ENCODE results near the gene MMP11. TPM values are rescaled to one million over a fixed set of nuclear protein-coding genes. Genes with fewer than 3 reads are reported as not detected.

Gene MMP11
- total and polyA plus RNA-seq, 2 of the 4 experiments (the other 2 are of a cell fraction), result 2.2 to 6.0 TPM

DNA sequence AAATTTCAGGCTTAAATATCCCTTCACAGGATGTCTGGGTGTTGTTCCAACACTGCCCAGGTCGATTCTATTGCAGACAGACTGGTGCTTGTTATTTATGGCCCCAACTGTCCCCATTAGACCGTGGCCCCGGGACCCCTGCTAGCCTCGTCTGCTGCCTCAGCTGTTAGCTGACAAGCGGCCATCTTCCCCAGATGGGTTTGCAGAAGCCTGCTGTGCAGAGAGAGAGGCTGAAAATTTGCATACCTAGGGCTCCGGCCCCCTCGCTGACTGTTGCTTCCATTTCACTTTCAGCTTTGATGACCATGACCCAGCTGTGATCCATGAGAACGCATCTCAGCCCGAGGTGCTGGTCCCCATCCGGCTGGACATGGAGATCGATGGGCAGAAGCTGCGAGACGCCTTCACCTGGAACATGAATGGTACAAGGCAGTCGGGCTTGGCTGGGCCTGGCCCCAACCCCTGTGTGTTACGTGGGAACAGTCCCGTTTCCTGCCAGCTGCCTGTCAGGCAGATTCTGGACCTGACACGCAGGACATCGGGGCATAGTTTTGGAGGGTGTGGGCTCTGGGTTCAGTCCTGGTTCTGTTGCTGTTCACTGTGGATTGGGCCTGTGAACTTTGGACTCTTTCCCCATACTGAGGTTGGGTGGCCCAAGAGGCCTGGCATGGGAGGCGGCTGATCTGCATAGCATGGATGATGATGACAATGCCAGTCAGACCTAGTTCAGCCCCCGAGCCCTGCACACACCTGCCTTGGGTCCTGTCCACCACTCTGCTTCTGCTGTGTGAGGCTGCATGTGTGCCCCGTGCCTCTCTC, 30.6 kb downstream of the MMP11 start:
- no peak overlapping the region for H3K4me2 ChIP-seq (ENCODE audit: low read depth, low read length)
- H3K4me1 ChIP-seq (ENCODE audit: control insufficient read depth, insufficient read depth, low read length), result no peaks in the 10 kb centered on the region
- no peak overlapping the region for H4K8ac ChIP-seq (ENCODE audit: low read depth in 2 of 2, low read length in 2 of 2)
- 81% methylated on average over 12 of the region's 21 CpGs; no CpG with 5 or more reads in 1 of the 2 experiments for WGBS, 2 experiments (ENCODE audit: extremely low coverage in 2 of 2, insufficient read length in 1 of 2)
- H4K20me1 ChIP-seq (ENCODE audit: insufficient read depth, low read length), result no peaks in the 10 kb centered on the region; the same call in 1 of the 2 replicates
- H4K5ac ChIP-seq (ENCODE audit: low read depth, low read length), result no peak overlapping the region
- intact Hi-C loops (cut with micrococcal nuclease) (no loop called here), in situ Hi-C loops (cut with MboI; ENCODE audit: low sequenced_read_pairs) (no loop called here), dilution Hi-C loops (cut with HindIII; ENCODE audit: low sequenced_read_pairs, unreplicated experiment) (no loop called here)
- H2BK120ac ChIP-seq (ENCODE audit: low read depth, low read length), result no peak overlapping the region
- H3K18ac ChIP-seq (ENCODE audit: low read depth, low read length), result no peak overlapping the region
- TF ChIP-seq MAZ (IDR thresholded peaks at IDR 0.05; ENCODE audit: borderline replicate concordance, low read depth, low read length), result no peak
- ChIA-PET CTCF (no interaction called here), POLR2A (ENCODE audit: unreplicated experiment) (no interaction called here)
- H3K36me3 ChIP-seq (ENCODE audit: control insufficient read depth, insufficient read depth, low read length), result peaks cover 71% of the 10 kb centered on the region
- no peak overlapping the region for H2AK5ac ChIP-seq (ENCODE audit: low read depth, low read length)
- H4K91ac ChIP-seq (ENCODE audit: insufficient read depth, low read depth, low read length), result no peak overlapping the region
- H3K79me1 ChIP-seq (ENCODE audit: low read depth in 1 of 2, low read length in 2 of 2), result peaks cover 0 to 12% of the 10 kb centered on the region in 2 experiments; a peak in 2 of 4 replicates
- H3K9ac ChIP-seq (ENCODE audit: low read depth, low read length), result no peak overlapping the region
- no peak overlapping the region for H2AK9ac ChIP-seq (replicated peaks; ENCODE audit: low read depth, low read length, poor library complexity)
- H3K14ac ChIP-seq (replicated peaks; ENCODE audit: low read depth, low read length), result no peak overlapping the region
- H3K23ac ChIP-seq (ENCODE audit: low read depth, low read length), result no peak overlapping the region
- no peak overlapping the region for H3K4ac ChIP-seq (ENCODE audit: low read depth, low read length)
- H3K27ac ChIP-seq (ENCODE audit: insufficient read depth, low read length), result no peak overlapping the region
- no peaks in the 10 kb centered on the region for H3K9me1 ChIP-seq (ENCODE audit: insufficient read depth, low read length)
- no peak for DNase-seq
- H3K27me3 ChIP-seq (ENCODE audit: control insufficient read depth, insufficient read depth, low read length), result no peaks in the 10 kb centered on the region
- no peak overlapping the region for H3K56ac ChIP-seq (ENCODE audit: extremely low read depth, insufficient read depth, low read length)
- H2BK5ac ChIP-seq (ENCODE audit: low read depth, low read length, poor library complexity, severe bottlenecking), result no peak overlapping the region
- H3K9me3 ChIP-seq (ENCODE audit: control insufficient read depth, insufficient read depth, low read length), result no peaks in the 10 kb centered on the region
- no peak overlapping the region for H2BK20ac ChIP-seq (ENCODE audit: low read depth, low read length)
- no peak overlapping the region for H2BK15ac ChIP-seq (ENCODE audit: low read depth, low read length)
- H2AFZ ChIP-seq (replicated peaks; ENCODE audit: low read length, poor library complexity), result no peak overlapping the region
- no peak for ATAC-seq (ENCODE audit: low read depth)
- BruUV-seq (replicated peaks), result no TSS peak
- H3K4me3 ChIP-seq (ENCODE audit: insufficient read depth, low read depth, low read length), result no peak overlapping the region

Data from IMR-90 (cell line).